Endothelial cell of umbilical vein (primary cell): ENCODE results near the gene SHBG. TPM values are rescaled to one million over a fixed set of nuclear protein-coding genes. Genes with fewer than 3 reads are reported as not detected.

ENCODE experiments used
- BruUV-seq: library from RNA; stranded (reverse); fragments of 400-500 nt; replicated peaks from 2 replicates; lab custom pipeline; 2021; lab: Mats Ljungman, UMichigan
- CTCF ChIA-PET: fragments of 300-600, 350-600 bp; sonication (Branson Sonifier 250); formaldehyde crosslinking; loops from one replicate; lab custom pipeline; 2021; ENCODE audit warnings: antibody characterized with exemption, inconsistent platforms; lab: Charles Lee
- POLR2A ChIA-PET: fragments of 300-600, 350-600 bp; sonication (Branson Sonifier 250); formaldehyde crosslinking; loops from one replicate; lab custom pipeline; 2021; ENCODE audit warnings: antibody characterized with exemption, inconsistent platforms; lab: Charles Lee
- DNase-seq: peaks from one replicate; pipeline ENCODE4 v3.0.0-alpha.2; 2011; ENCODE audit warnings: low read depth, low spot score
- FAIRE-seq: peaks from 2 replicates; lab custom pipeline; 2011; peaks lifted over from hg19 to GRCh38; lab: Jason Lieb, UNC
- H2AFZ ChIP-seq: 2 replicates; pipeline ENCODE4 v1.6.0; 2012; ENCODE audit warnings: low read depth, low read length, control low read depth, inconsistent platforms
- H3K27ac ChIP-seq: 2 replicates; pipeline ENCODE4 v1.5.1; 2011; ENCODE audit warnings: low read depth, mild to moderate bottlenecking, control low read depth, low read length, moderate library complexity; ENCODE audit not compliant: insufficient read depth
- H3K27me3 ChIP-seq, 2 experiments: 2 replicates each; pipeline versions ENCODE4 v1.6.0 to v1.6.1; 2011; ENCODE audit warnings: low read length in 2 of 2, mixed read lengths in 1 of 2; ENCODE audit not compliant: control insufficient read depth in 2 of 2, insufficient read depth in 2 of 2
- H3K36me3 ChIP-seq, 2 experiments: 2 replicates in 1 of 2; 3 replicates in 1 of 2; pipeline ENCODE4 v1.5.1; 2011; ENCODE audit warnings: low read length in 2 of 2, mild to moderate bottlenecking in 1 of 2, moderate library complexity in 1 of 2; ENCODE audit not compliant: control insufficient read depth in 2 of 2, insufficient read depth in 2 of 2; ENCODE audit errors: extremely low read depth in 1 of 2
- H3K4me1 ChIP-seq: 3 replicates; pipeline ENCODE4 v1.5.1; 2011; ENCODE audit warnings: mild to moderate bottlenecking, low read length; ENCODE audit not compliant: control insufficient read depth, insufficient read depth; ENCODE audit errors: extremely low read depth
- H3K4me2 ChIP-seq: 2 replicates; pipeline ENCODE4 v1.6.1; 2011; ENCODE audit warnings: low read length, control low read depth, mixed read lengths; ENCODE audit not compliant: insufficient read depth
- H3K4me3 ChIP-seq, 3 experiments: fragments of 200-600 bp in 1 of 3; sonication (generic), shearing (Covaris generic) in 1 of 3; replicated peaks in 1 of 3; 2 replicates each; pipeline ENCODE4 v1.5.1; 2011 to 2016; ENCODE audit warnings: control low read depth in 3 of 3, low read length in 3 of 3, mild to moderate bottlenecking in 2 of 3, inconsistent platforms in 1 of 3, low read depth in 1 of 3, moderate library complexity in 1 of 3; ENCODE audit not compliant: insufficient read depth in 1 of 3
- H3K79me2 ChIP-seq: 2 replicates; pipeline ENCODE4 v1.6.0; 2012; ENCODE audit warnings: low read length, inconsistent platforms; ENCODE audit not compliant: control insufficient read depth, insufficient read depth
- H3K9ac ChIP-seq: replicated peaks from 2 replicates; pipeline ENCODE3; 2011; ENCODE audit warnings: low read length, control low read depth; ENCODE audit not compliant: insufficient read depth; ENCODE audit errors: extremely low read depth
- H3K9me1 ChIP-seq: replicated peaks from 3 replicates; pipeline ENCODE4 v1.6.0; 2011; ENCODE audit warnings: mild to moderate bottlenecking, low read length; ENCODE audit not compliant: control insufficient read depth, insufficient read depth; ENCODE audit errors: extremely low read depth
- H3K9me3 ChIP-seq: replicated peaks from 2 replicates; pipeline ENCODE4 v1.5.1; 2012; ENCODE audit warnings: low read length, inconsistent platforms; ENCODE audit not compliant: control insufficient read depth, insufficient read depth
- H4K20me1 ChIP-seq: replicated peaks from 2 replicates; pipeline ENCODE3; 2011; ENCODE audit warnings: mild to moderate bottlenecking, low read length; ENCODE audit not compliant: control insufficient read depth, insufficient read depth; ENCODE audit errors: extremely low read depth
- CTCF ChIP-seq, 2 donors: IDR thresholded peaks; 1 replicate in 1 of 2; 2 replicates in 1 of 2; pipeline ENCODE4 v1.5.1; 2011; ENCODE audit warnings: low read length in 2 of 2, mild to moderate bottlenecking in 2 of 2, moderate library complexity in 2 of 2, control low read depth in 1 of 2, inconsistent platforms in 1 of 2, low read depth in 1 of 2; ENCODE audit not compliant: insufficient read depth in 1 of 2; ENCODE audit errors: extremely low read depth in 1 of 2
- EZH2 ChIP-seq: IDR thresholded peaks from 2 replicates; pipeline ENCODE4 v1.6.1; 2012; ENCODE audit warnings: borderline replicate concordance, low read depth, mild to moderate bottlenecking, moderate library complexity, low read length, inconsistent platforms; ENCODE audit not compliant: severe bottlenecking
- FOS ChIP-seq: IDR thresholded peaks from 2 replicates; pipeline ENCODE4 v1.6.1; 2011; ENCODE audit warnings: mild to moderate bottlenecking, low read length, moderate library complexity, borderline replicate concordance; ENCODE audit not compliant: insufficient read depth
- GATA2 ChIP-seq: IDR thresholded peaks from 2 replicates; pipeline ENCODE4 v1.7.0; 2011; ENCODE audit warnings: low read depth, mild to moderate bottlenecking, moderate library complexity, mixed read lengths, low read length; ENCODE audit not compliant: insufficient read length, insufficient read depth
- JUN ChIP-seq: IDR thresholded peaks from 2 replicates; pipeline ENCODE4 v1.6.1; 2011; ENCODE audit warnings: borderline replicate concordance, low read depth; ENCODE audit not compliant: insufficient read length, insufficient read depth
- MYC ChIP-seq: IDR thresholded peaks from one replicate; pipeline ENCODE4 v1.6.1; 2011; ENCODE audit warnings: mild to moderate bottlenecking, low read depth, low read length
- POLR2A ChIP-seq: IDR thresholded peaks from 2 replicates; pipeline ENCODE4 v1.6.1; 2012; ENCODE audit warnings: low read depth, mild to moderate bottlenecking, control low read depth, low read length
- POLR2AphosphoS5 ChIP-seq: IDR thresholded peaks from 2 replicates; pipeline ENCODE4 v1.6.1; 2012; ENCODE audit warnings: low read depth, mild to moderate bottlenecking, control low read depth, low read length, moderate library complexity; ENCODE audit not compliant: insufficient read depth
- dilution Hi-C: fragments of 300-500 bp; cut with MboI; formaldehyde crosslinking; loops from one replicate; pipeline ENCODE4 v1.15.0; 2019; ENCODE audit warnings: low sequenced_read_pairs; ENCODE audit not compliant: extremely low pct_ligation_motif_present
- intact Hi-C: fragments of 100-400 bp; cut with micrococcal nuclease; formaldehyde crosslinking; loops from one replicate; pipeline ENCODE4 v1.10.0; 2022
- polyA plus RNA-seq, 4 experiments: library from polyadenylated mRNA; depleted of rRNA in 3 of 4; stranded (reverse) in 3 of 4; unstranded in 1 of 4; fragments of >200 nt; gene quantifications; 2 replicates each; pipeline versions ENCODE4 v1.2.1 to v1.2.3, GENCODE V29; 2011 to 2012; ENCODE audit warnings: missing spikeins in 1 of 4
- total RNA-seq: library from RNA; stranded (reverse); gene quantifications from 2 replicates; pipeline ENCODE4 v1.2.3, GENCODE V29; 2021
- TF ChIP-seq, protein P1 (sequence below): IDR thresholded peaks from 2 replicates; pipeline ENCODE4 v1.6.1; 2011; ENCODE audit not compliant: insufficient read depth, insufficient read length

The SHBG gene
- total and polyA plus RNA-seq, 2 donors (not counting 3 experiments of a cell fraction or from before 2014, with no cell fraction given) = 0.51 TPM; not detected in 1

DNA sequence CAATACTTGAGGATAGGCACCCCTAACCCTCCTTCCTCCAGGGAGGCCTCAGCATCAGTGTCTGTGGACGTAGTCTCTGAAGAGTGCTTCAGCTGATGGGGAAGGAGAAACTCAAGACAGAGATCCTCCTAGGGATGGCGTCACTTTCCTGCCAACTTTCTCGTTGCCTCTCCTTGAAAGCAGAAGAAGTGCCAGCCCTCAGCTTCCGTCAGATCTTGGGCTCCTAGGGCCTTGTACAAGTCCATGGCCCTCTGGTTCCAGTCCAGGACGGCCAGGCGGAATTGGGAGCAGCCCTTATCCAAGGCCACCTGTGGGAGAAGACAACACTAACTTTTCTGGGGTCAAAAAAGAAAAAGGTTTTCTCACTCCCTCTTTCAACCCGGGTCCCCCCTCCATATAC lies 3.6 kb upstream of the SHBG start:
- H3K4me3 ChIP-seq = no peak overlapping the region
- TSS peak; percentile 67 for BruUV-seq
- no peaks in the 10 kb centered on the region for H3K9me1 ChIP-seq
- H3K27me3 ChIP-seq = no peaks in the 10 kb centered on the region
- H3K36me3 ChIP-seq = peaks cover 0 to 2% of the 10 kb centered on the region in 2 experiments
- H2AFZ ChIP-seq = no peak overlapping the region
- no peak overlapping the region for H3K27ac ChIP-seq
- dilution Hi-C loops = no loop called here
- H3K4me1 ChIP-seq = no peaks in the 10 kb centered on the region
- POLR2A ChIA-PET = interaction anchor here (1.8 kb wide), 1 partner anchor 12 kb away, joined by 8 read pairs; the partner anchor contains the start of gene FXR2
- intact Hi-C loops = no loop called here
- FAIRE-seq = peak; percentile 60
- no peaks in the 10 kb centered on the region for H3K79me2 ChIP-seq
- no peak for DNase-seq
- no peak overlapping the region for H3K4me2 ChIP-seq
- no peak for TF ChIP-seq JUN
- no peak for TF ChIP-seq FOS
- no peak for TF ChIP-seq POLR2AphosphoS5
- TF ChIP-seq POLR2A = no peak
- TF ChIP-seq, protein P1, sequence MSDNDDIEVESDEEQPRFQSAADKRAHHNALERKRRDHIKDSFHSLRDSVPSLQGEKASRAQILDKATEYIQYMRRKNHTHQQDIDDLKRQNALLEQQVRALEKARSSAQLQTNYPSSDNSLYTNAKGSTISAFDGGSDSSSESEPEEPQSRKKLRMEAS = no peak
- no peak for TF ChIP-seq GATA2
- TF ChIP-seq MYC = no peak
- no peak for TF ChIP-seq EZH2
- no peak for TF ChIP-seq CTCF (IDR thresholded peaks at IDR 0.05; ENCODE audit: extremely low read depth in 1 of 2, insufficient read depth in 1 of 2, low read depth in 1 of 2, low read length in 2 of 2)
- no peak overlapping the region for H3K9ac ChIP-seq
- CTCF ChIA-PET = interaction anchor here (1.4 kb wide), 1 partner anchor 61 kb away, joined by 3 read pairs; the partner anchor contains the start of gene TP53
- no peaks in the 10 kb centered on the region for H4K20me1 ChIP-seq
- no peaks in the 10 kb centered on the region for H3K9me3 ChIP-seq
